Measurements from ENCODE around the gene MAGI2.

GRCh38 chr7:78038465-78039080 is 1414.9 kb downstream of the MAGI2 start:
- TF ChIP-seq GLIS3 (CRISPR knock-in tag; IDR thresholded peaks at IDR 0.05) (no peak), CSDC2 (CRISPR knock-in tag; IDR thresholded peaks at IDR 0.05) (no peak), ARNTL (CRISPR knock-in tag; IDR thresholded peaks at IDR 0.05; ENCODE audit: borderline replicate concordance, low read depth) (no peak), RARB (CRISPR knock-in tag; IDR thresholded peaks at IDR 0.05) (no peak), TCF4 (CRISPR knock-in tag; IDR thresholded peaks at IDR 0.05; ENCODE audit: borderline replicate concordance) (no peak), PPARA (CRISPR knock-in tag; IDR thresholded peaks at IDR 0.05; ENCODE audit: borderline replicate concordance) (no peak), PATZ1 (CRISPR knock-in tag; IDR thresholded peaks at IDR 0.05; ENCODE audit: borderline replicate concordance) (no peak), ZNF565 (CRISPR knock-in tag; conservative IDR thresholded peaks at IDR 0.05; ENCODE audit: low read depth) (no peak)

Measured in SK-N-SH treated with all-trans-retinoic acid at 6 μM for 48 hours (cell line).